Skeletal muscle satellite cell (primary cell): ENCODE results near the gene SCUBE3.

Experiments
- H3K27me3 ChIP-seq: 2 replicates; pipeline ENCODE4 v1.7.0; 2013; ENCODE audit warnings: low read length; ENCODE audit not compliant: control insufficient read depth, insufficient read depth
- H3K36me3 ChIP-seq: 2 replicates; pipeline ENCODE4 v1.7.0; 2013; ENCODE audit warnings: mild to moderate bottlenecking, control low read depth, low read length; ENCODE audit not compliant: insufficient read depth
- H3K4me1 ChIP-seq: 2 replicates; pipeline ENCODE4 v1.7.0; 2013; ENCODE audit warnings: low read length; ENCODE audit not compliant: control insufficient read depth, insufficient read depth
- H3K4me2 ChIP-seq: 2 replicates; pipeline ENCODE4 v1.7.0; 2013; ENCODE audit warnings: mild to moderate bottlenecking, low read length
- H3K4me3 ChIP-seq: 2 replicates; pipeline ENCODE4 v1.7.0; 2013; ENCODE audit warnings: low read length
- H3K9ac ChIP-seq: 2 replicates; pipeline ENCODE4 v1.7.0; 2013; ENCODE audit warnings: mild to moderate bottlenecking, low read depth, low read length, moderate library complexity
- H3K9me3 ChIP-seq: replicated peaks from 2 replicates; pipeline ENCODE4 v1.7.0; 2013; ENCODE audit warnings: mild to moderate bottlenecking, control low read depth, low read length

The SCUBE3 gene

DNA sequence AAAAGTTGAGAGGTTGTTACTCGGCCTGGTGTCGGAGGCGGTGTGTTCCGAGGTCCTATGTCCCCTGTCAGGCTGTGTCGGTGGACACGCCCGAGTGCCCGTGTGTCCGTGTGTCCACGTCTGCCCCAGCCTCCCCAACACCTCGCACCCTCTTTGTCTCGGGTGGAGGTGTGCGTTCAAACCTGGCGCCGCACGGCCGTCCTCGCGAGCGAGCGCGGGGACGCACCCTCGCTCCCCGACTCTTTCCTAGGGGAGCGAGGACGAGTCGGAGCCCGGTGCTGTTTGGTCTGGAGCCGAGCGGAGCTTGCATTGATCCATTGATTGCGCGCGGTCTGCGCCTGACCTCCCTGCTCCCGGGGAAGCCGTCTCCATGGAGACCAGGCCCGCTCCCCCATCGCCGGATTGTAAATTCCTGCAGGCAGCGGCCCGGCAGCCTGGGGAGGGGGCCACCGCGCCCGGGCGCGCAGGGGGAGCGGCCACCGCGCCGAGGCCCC, 411 bp upstream of the SCUBE3 start:
- Histone ChIP-seq H3K9me3 (no peaks in the 10 kb centered on the region), H3K4me1 (peaks cover 38% of the 10 kb centered on the region), H3K27me3 (peaks cover 22% of the 10 kb centered on the region), H3K9ac (peak overlapping the region; percentile 57), H3K36me3 (peaks cover 4% of the 10 kb centered on the region), H3K4me3 (peak overlapping the region; percentile 76), H3K4me2 (peak overlapping the region; percentile 92)

DNA sequence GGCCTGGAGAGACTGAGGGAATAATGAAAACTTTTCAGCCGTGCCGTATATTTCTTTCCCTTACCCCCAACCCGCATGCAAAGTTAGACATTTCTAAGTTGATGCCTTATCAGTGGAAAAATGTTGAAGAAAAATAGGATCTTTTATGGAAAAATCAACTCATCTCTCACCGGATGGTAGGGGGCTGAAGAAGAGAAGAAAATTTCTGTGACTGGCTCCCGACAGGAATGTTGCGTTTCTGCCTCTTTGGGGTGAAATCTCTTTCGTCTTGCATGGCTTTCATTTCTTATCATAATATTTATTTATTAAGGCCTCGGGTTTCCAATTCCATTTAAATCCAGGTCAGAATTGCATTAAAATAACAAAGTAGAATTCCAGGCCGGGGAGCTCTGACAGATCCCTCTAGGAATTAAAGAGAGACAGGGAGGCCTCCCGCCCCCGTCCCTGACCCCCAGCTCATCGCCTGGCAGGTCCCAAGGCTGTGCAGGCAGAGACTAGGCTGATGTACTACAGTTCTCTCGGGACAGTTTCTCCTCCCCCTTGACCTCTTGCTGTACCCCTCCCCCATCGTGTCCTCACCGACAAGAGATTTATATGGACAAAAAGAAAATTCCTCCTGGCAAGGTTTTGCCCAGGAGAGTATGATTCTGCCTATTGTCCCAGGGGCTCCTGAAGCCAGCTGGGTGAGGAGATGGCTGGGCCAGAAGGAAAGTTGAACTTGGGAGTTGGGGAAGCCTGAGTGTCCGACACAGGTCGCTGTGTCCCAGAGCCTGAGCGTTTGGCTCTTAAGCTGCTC, 1.3 kb downstream of the SCUBE3 start:
- peaks cover 15% of the 10 kb centered on the region for H3K27me3 ChIP-seq
- H3K4me2 ChIP-seq, result peak overlapping the region; percentile 92
- peak overlapping the region; percentile 76 for H3K4me3 ChIP-seq
- peaks cover 41% of the 10 kb centered on the region for H3K4me1 ChIP-seq
- H3K36me3 ChIP-seq, result peaks cover 4% of the 10 kb centered on the region
- H3K9ac ChIP-seq, result peak overlapping the region; percentile 57
- no peaks in the 10 kb centered on the region for H3K9me3 ChIP-seq

DNA sequence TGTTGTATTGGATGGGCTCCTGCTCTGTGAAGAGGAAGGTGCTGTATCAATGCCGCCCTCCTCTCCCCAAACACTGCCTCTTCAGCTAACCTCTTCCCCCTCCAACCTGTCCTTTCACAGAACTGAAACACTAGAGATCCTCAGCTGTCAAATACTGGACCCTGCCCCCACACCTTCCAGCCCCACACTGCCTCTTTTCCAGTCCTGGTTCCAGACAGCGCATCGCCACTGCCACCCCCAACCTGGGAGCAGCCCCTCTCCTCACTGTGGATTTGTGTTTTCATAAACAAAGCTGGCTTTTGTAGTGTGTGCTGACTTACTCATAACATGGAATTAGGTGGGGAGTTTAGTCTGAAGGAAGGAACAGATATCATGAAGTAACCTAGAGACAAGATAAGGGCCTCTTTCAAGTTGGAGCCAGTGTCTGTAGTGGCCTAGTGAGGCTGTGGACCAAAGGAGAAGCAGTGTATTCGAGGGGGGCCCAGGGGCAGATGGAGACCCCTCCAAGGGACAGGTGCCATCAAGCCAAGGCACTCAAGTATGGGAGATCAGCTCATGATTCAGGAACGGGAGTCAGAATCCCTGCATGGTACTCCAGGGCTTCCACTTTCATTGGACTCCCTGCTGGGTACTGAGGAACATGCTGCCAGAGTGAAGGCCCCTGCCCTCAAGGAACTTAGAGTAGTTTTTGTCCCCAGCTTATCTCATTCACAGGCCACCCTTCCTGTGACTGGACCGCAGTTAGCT, 2.1 kb downstream of the SCUBE3 start:
- H3K36me3 ChIP-seq, result peaks cover 4% of the 10 kb centered on the region
- H3K4me3 ChIP-seq, result peak overlapping the region; percentile 76
- peaks cover 15% of the 10 kb centered on the region for H3K27me3 ChIP-seq
- H3K9me3 ChIP-seq, result no peaks in the 10 kb centered on the region
- peak overlapping the region; percentile 92 for H3K4me2 ChIP-seq
- no peak overlapping the region for H3K9ac ChIP-seq
- H3K4me1 ChIP-seq, result peaks cover 41% of the 10 kb centered on the region

- no peaks in the 10 kb centered on the region for H3K9me3 ChIP-seq
- peaks cover 41% of the 10 kb centered on the region for H3K4me1 ChIP-seq
- peak overlapping the region; percentile 76 for H3K4me3 ChIP-seq
- peaks cover 4% of the 10 kb centered on the region for H3K36me3 ChIP-seq
- H3K9ac ChIP-seq, result no peak overlapping the region
- peaks cover 12% of the 10 kb centered on the region for H3K27me3 ChIP-seq
- H3K4me2 ChIP-seq, result peak overlapping the region; percentile 92
These were observed 2.6 kb downstream of the SCUBE3 start for GRCh38 chr6:35216412-35216732.

DNA sequence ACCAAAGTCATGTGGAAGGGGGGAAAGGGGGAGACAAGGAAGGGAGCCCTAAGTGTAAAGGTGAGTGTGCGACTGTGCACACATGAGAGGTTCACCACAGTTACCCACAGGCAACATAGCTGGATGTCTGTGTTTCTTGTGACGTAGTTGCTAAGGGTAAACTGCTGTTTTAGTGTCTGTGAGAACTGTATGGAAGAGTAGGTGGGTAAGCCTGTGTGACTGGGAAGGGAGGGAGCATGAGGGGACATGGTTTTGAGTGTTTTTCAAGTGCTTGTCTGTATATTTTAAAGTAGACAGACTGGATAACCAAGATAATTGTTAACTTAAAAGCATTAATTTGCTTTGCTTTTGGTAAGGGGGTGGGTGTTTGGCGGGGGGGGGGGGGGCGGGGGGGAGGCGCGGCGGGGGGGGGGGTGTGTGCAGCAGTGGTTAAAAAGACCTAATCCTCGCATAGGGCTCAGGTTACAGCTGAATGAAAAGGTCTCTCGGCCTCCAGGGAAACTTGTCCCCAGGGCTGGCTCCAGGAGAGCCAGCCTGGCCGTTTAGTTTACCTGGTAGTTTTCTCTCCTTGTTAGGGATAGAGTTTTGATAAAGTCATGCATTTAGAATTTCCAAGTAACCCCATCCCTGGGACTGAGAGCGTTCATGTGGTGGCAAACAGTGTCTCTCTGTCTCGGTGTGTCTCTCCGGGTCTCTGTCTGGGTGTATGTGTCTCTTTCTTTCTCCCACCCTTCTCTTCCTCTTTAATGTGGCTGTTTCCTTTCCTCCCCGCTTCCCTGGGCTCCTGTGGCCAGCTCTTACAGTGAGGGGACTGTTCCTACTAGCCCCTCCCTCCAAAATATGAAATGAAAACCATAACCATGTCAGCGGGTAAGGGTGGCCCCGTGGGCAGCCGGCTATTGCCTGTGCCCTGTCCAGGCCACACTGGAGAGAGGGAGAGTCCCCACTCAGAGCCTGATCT, 3.4 kb downstream of the SCUBE3 start:
- H3K4me2 ChIP-seq, result peak overlapping the region; percentile 92
- H3K36me3 ChIP-seq, result peaks cover 4% of the 10 kb centered on the region
- peaks cover 11% of the 10 kb centered on the region for H3K27me3 ChIP-seq
- H3K9ac ChIP-seq, result no peak overlapping the region
- peak overlapping the region; percentile 52 for H3K4me3 ChIP-seq
- H3K4me1 ChIP-seq, result peaks cover 41% of the 10 kb centered on the region
- H3K9me3 ChIP-seq, result no peaks in the 10 kb centered on the region

GRCh38 chr6:35218021-35218420, 4.3 kb downstream of the SCUBE3 start:
- Histone ChIP-seq H3K9ac (no peak overlapping the region), H3K36me3 (peaks cover 4% of the 10 kb centered on the region), H3K4me3 (no peak overlapping the region), H3K27me3 (peaks cover 2% of the 10 kb centered on the region), H3K4me2 (peak overlapping the region; percentile 66), H3K4me1 (peaks cover 41% of the 10 kb centered on the region), H3K9me3 (no peaks in the 10 kb centered on the region)

- Histone ChIP-seq H3K4me3 (no peak overlapping the region), H3K9me3 (no peaks in the 10 kb centered on the region), H3K36me3 (peaks cover 7% of the 10 kb centered on the region), H3K4me1 (peaks cover 36% of the 10 kb centered on the region), H3K27me3 (no peaks in the 10 kb centered on the region), H3K9ac (no peak overlapping the region), H3K4me2 (peak overlapping the region; percentile 66)
These were observed 4.7 kb downstream of the SCUBE3 start for GRCh38 chr6:35218456-35218855.

DNA sequence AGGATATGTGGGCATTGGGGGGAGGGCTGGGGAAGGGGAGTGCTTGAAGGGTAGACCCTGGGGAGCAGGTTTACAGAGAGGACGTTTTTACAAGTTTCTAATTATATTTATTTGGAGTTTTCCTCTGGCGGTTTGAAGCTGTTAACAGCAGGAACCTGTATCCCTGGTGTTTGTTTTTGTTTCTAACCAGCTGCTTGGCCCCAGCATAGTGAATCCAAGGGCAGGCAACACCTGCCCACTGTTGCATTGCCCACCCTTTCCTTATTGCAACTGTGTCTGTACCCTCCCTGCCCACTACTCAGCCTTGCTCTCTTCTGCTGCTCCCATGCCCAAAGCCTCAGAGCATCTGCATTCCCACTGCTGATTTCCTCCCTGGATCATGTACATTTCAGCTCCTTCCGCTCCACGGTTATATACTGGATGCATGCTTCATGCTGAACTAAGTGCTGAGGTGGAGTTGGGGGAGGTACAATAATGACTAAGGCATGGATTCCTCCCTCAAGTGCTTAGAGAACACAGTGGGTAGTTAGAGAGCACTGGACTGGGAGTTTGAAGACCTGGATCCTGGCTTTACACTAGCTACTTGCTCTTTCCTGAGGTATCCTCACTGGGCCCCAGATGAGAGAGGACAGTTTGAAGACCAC, 6.0 kb downstream of the SCUBE3 start:
- H3K4me2 ChIP-seq, result no peak overlapping the region
- no peaks in the 10 kb centered on the region for H3K27me3 ChIP-seq
- H3K4me1 ChIP-seq, result peaks cover 29% of the 10 kb centered on the region
- no peaks in the 10 kb centered on the region for H3K9me3 ChIP-seq
- no peak overlapping the region for H3K9ac ChIP-seq
- H3K36me3 ChIP-seq, result peaks cover 12% of the 10 kb centered on the region
- no peak overlapping the region for H3K4me3 ChIP-seq

DNA sequence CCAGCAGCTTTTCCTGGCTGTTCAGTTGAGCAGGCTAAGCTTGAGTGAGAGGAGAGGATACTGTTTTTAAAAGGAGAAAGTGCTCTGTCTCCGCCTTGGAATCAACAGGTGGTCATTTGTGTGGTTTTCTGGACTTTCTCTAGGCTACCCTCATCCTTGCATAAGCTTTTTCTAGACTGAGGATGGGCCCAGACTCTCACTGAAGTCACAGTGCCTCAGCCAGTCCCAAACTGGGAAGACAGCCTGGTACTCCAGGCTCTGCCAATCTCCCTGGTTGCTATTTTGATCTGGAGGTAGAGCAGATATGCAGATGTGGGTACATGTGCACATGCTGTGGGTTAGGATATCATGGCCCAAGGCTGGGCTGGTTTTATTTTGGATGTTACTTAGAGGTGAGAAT, 7.0 kb downstream of the SCUBE3 start:
- H3K9me3 ChIP-seq, result no peaks in the 10 kb centered on the region
- H3K4me2 ChIP-seq, result no peak overlapping the region
- H3K9ac ChIP-seq, result no peak overlapping the region
- H3K4me1 ChIP-seq, result peaks cover 20% of the 10 kb centered on the region
- no peak overlapping the region for H3K4me3 ChIP-seq
- peaks cover 12% of the 10 kb centered on the region for H3K36me3 ChIP-seq
- no peaks in the 10 kb centered on the region for H3K27me3 ChIP-seq

DNA sequence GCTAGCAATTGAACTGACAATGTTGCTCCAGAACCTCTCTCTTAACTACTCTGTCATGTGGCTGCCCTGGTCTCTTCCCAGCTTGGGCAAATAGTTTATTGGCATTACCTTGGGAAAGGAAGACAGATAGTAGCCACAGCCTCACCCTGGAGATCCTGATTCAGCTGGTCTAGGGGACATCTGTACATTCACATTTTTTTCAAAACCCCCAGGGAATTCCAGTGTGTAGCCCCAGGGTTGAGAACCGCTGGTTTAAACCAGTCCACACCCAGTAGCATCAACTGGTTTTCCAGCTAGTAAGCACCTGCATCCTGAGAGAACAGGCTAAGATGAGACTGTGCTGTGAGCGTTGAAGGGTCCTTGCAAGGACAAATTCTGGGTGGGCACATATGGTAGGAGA, 9.6 kb downstream of the SCUBE3 start:
- H3K9me3 ChIP-seq, result no peaks in the 10 kb centered on the region
- no peak overlapping the region for H3K4me2 ChIP-seq
- no peak overlapping the region for H3K4me3 ChIP-seq
- no peaks in the 10 kb centered on the region for H3K27me3 ChIP-seq
- peaks cover 2% of the 10 kb centered on the region for H3K4me1 ChIP-seq
- peaks cover 9% of the 10 kb centered on the region for H3K36me3 ChIP-seq
- H3K9ac ChIP-seq, result no peak overlapping the region
